Measurements from ENCODE around the gene MEGF6. TPM values are rescaled to one million over a fixed set of nuclear protein-coding genes. Genes with fewer than 3 reads are reported as not detected.

MEGF6 gene
- total and polyA plus RNA-seq, 2 of the 8 experiments (the other 6 are each of a cell fraction or from before 2014, with no cell fraction given) = 4.1 to 14.8 TPM

DNA sequence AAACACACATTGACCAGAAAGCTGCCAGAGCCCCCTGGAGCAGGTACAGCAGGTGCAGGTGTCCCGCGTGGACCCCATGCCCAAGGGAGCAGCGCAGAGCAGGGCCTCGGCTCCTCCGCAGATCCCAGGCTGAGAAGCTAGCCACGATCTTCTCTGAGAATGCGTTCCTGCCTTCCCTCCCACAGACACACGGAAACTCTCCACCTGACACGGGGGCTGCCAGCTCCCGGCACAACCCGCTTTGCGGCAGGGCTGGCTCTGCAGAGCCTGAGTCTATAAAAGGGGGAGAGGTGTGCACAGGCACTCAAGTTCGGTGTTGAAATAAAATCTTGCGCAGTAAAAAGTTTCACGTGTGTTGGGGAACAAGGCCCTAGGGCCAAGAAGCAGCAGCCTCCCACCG is 9.6 kb downstream of the MEGF6 start:
- Histone ChIP-seq H3K14ac (ENCODE audit: insufficient read length) (no peak overlapping the region), H2BK15ac (ENCODE audit: low read length) (no peak overlapping the region), H2BK12ac (ENCODE audit: low read depth, low read length) (no peak overlapping the region), H3K4me2 (ENCODE audit: insufficient read depth in 1 of 2, low read depth in 2 of 2, low read length in 2 of 2) (no peak overlapping the region), H2BK5ac (ENCODE audit: low read depth, low read length) (no peak overlapping the region), H3K4me1 (replicated peaks in 1 of 4; ENCODE audit: control insufficient read depth in 3 of 4, insufficient read depth in 4 of 4, low read length in 3 of 4) (peaks cover 0 to 22% (median 18%) of the 10 kb centered on the region in 4 experiments; a peak in 6 of 7 replicates), H3K27ac (ENCODE audit: low read depth, low read length) (no peak overlapping the region), H3K23me2 (ENCODE audit: low read depth, low read length) (peaks cover 8% of the 10 kb centered on the region; the same call in 1 of the 2 replicates), H3K9ac (replicated peaks in 1 of 4; ENCODE audit: extremely low read depth in 1 of 4, low read depth in 3 of 4, low read length in 3 of 4) (no peak overlapping the region), H2BK120ac (replicated peaks; ENCODE audit: low read depth, low read length) (no peak overlapping the region), H2BK20ac (ENCODE audit: low read length) (no peak overlapping the region), H3K4ac (replicated peaks; ENCODE audit: insufficient read length, low read depth, low read length) (no peak overlapping the region), H3K18ac (ENCODE audit: extremely low read depth, low read length) (no peak overlapping the region), H4K91ac (replicated peaks; ENCODE audit: insufficient read length, low read length) (no peak overlapping the region), H2AFZ (ENCODE audit: low read length) (no peak overlapping the region), H4K20me1 (replicated peaks in 1 of 2; ENCODE audit: control insufficient read depth in 1 of 2, insufficient read depth in 2 of 2, low read length in 2 of 2) (peaks cover 0 to 5% of the 10 kb centered on the region in 2 experiments), H3K27me3 (replicated peaks in 1 of 4; ENCODE audit: control insufficient read depth in 3 of 4, extremely low read depth in 1 of 4, insufficient read depth in 3 of 4, low read length in 3 of 4) (no peaks in the 10 kb centered on the region), H4K8ac (ENCODE audit: extremely low read depth, insufficient read depth, low read length) (no peak overlapping the region), H2AK5ac (ENCODE audit: low read depth, low read length) (no peak overlapping the region), H3K9me3 (ENCODE audit: insufficient read depth in 2 of 2, low read depth in 1 of 2, low read length in 1 of 2) (no peaks in the 10 kb centered on the region; a peak in 1 of 4 replicates), H3K23ac (ENCODE audit: insufficient read length) (no peak overlapping the region), H3K79me1 (ENCODE audit: low read depth, low read length) (peaks cover 2% of the 10 kb centered on the region), H4K5ac (ENCODE audit: insufficient read length, low read depth, low read length) (no peak overlapping the region), H3K56ac (replicated peaks; ENCODE audit: insufficient read length, low read depth, low read length) (no peak overlapping the region), H3K36me3 (ENCODE audit: control insufficient read depth in 2 of 4, insufficient read depth in 4 of 4, low read length in 3 of 4) (no peaks in the 10 kb centered on the region; a peak in 1 of 8 replicates), H3K4me3 (ENCODE audit: extremely low read depth in 1 of 4, insufficient read depth in 2 of 4, low read depth in 3 of 4, low read length in 4 of 4) (no peak overlapping the region), H3K79me2 (ENCODE audit: control insufficient read depth in 1 of 2, insufficient read depth in 2 of 2, low read length in 2 of 2) (peaks cover 0 to 5% of the 10 kb centered on the region in 2 experiments; a peak in 3 of 4 replicates)
- ChIA-PET POLR2A (ENCODE audit: partially characterized antibody) (interaction anchor here (1.3 kb wide), 2 partner anchors 9 to 15 kb away, joined by 3 read pairs; partner anchors contain the start of gene MEGF6), CTCF (ENCODE audit: partially characterized antibody) (interaction anchor here (1.0 to 5.6 kb wide), 6 partner anchors 9 to 100 kb away, joined by 3 to 34 read pairs (median 5); no protein-coding TSS in a partner anchor)
- 82% methylated on average over 15 of the region's 16 CpGs; no CpG with 5 or more reads in 1 of the 2 experiments for WGBS, 2 experiments (ENCODE audit: extremely low coverage in 1 of 2, insufficient coverage in 1 of 2, insufficient read length in 1 of 2, insufficient replicate concordance in 2 of 2, low coverage in 1 of 2, low lambda C conversion rate in 2 of 2, missing lambda C conversion rate in 1 of 2)
- no peak for TF ChIP-seq CTBP2 (IDR thresholded peaks at IDR 0.05; ENCODE audit: borderline replicate concordance, insufficient read depth, insufficient read length, low read length)
- no peak for TF ChIP-seq CHD2 (IDR thresholded peaks at IDR 0.05; ENCODE audit: low read length)
- no peak for TF ChIP-seq BRCA1 (IDR thresholded peaks at IDR 0.05; ENCODE audit: low read depth, low read length)
- TF ChIP-seq, protein P1, sequence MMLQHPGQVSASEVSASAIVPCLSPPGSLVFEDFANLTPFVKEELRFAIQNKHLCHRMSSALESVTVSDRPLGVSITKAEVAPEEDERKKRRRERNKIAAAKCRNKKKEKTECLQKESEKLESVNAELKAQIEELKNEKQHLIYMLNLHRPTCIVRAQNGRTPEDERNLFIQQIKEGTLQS (IDR thresholded peaks at IDR 0.05; ENCODE audit: insufficient read depth, low read depth, low read length) = no peak
- TF ChIP-seq TAF7 (optimal IDR thresholded peaks at IDR 0.05; ENCODE audit: borderline replicate concordance, low read depth, low read length) = no peak
- TF ChIP-seq SAP30 (IDR thresholded peaks at IDR 0.05; ENCODE audit: insufficient read depth, insufficient replicate concordance, low read length) = no peak
- TF ChIP-seq CHD1 (IDR thresholded peaks at IDR 0.05; ENCODE audit: low read depth, low read length) = no peak
- TF ChIP-seq TCF12 (IDR thresholded peaks at IDR 0.05; ENCODE audit: low read depth, low read length) = no peak
- no peak for TF ChIP-seq POU5F1 (IDR thresholded peaks at IDR 0.05; ENCODE audit: low read depth, low read length)
- TF ChIP-seq SP2 (IDR thresholded peaks at IDR 0.05; ENCODE audit: low read length) = no peak
- FAIRE-seq (no peak), DNase-seq (ENCODE audit: low read depth in 1 of 2, low spot score in 2 of 2) (no peak)

All from H1 (cell line).